K562 (cell line): ENCODE results near the gene CBFA2T3. TPM values are rescaled to one million over a fixed set of nuclear protein-coding genes. Genes with fewer than 3 reads are reported as not detected.
"Not testable (repeated sequence)": the region's sequence is repeated elsewhere in the genome, so short reads cannot be mapped to it uniquely, and the experiment has no call there.

ENCODE experiments used
- ATAC-seq: fragments of 200-7000 bp; cut with Tn5 transposase; 3 replicates; pipeline ENCODE4 v1.9.1; 2020; ENCODE audit warnings: moderate library complexity
- BruUV-seq: library from RNA; stranded (reverse); fragments of 400-500 nt; replicated peaks from 2 replicates; lab custom pipeline; 2021; lab: Mats Ljungman, UMichigan
- CTCF ChIA-PET: fragments of 300-600 bp; formaldehyde crosslinking; extraction: SDS; loops from one replicate; lab custom pipeline; 2021; ENCODE audit warnings: low intra/inter-chr PET ratio; lab: Yijun Ruan, JAX
- POLR2A ChIA-PET: fragments of 300-600, 350-650 bp; sonication (Branson Sonifier 250); formaldehyde crosslinking; extraction: SDS; loops from one replicate; lab custom pipeline; 2021; ENCODE audit warnings: antibody characterized with exemption, inconsistent platforms; lab: Yijun Ruan, JAX
- DNase-seq, 4 experiments: peaks; one replicate each; pipeline versions ENCODE4 v3.0.0 to v3.0.0-alpha.2; 2011 to 2018; ENCODE audit warnings: low spot score in 3 of 4, mixed read lengths in 3 of 4; ENCODE audit errors: extremely low read depth in 1 of 4
- FAIRE-seq: peaks from 2 replicates; lab custom pipeline; 2011; peaks lifted over from hg19 to GRCh38; lab: Jason Lieb, UNC
- H2AFZ ChIP-seq: 2 replicates; pipeline ENCODE4 v1.6.0; 2011; ENCODE audit warnings: low read depth, low read length, control low read depth, inconsistent platforms
- H3K27ac ChIP-seq: fragments of 200-600 bp; 3 replicates; pipeline ENCODE4 v1.8.0; 2011; ENCODE audit warnings: low read depth, mild to moderate bottlenecking, control low read depth, inconsistent platforms, low read length, moderate library complexity, mixed read lengths; ENCODE audit errors: extremely low read depth
- H3K27me3 ChIP-seq, 2 experiments: fragments of 300-600 bp in 1 of 2; 2 replicates in 1 of 2; 3 replicates in 1 of 2; pipeline versions ENCODE4 v1.6.0 to v1.8.0; 2011; ENCODE audit warnings: inconsistent platforms in 2 of 2, low read length in 2 of 2, mild to moderate bottlenecking in 1 of 2, mixed read lengths in 1 of 2, moderate library complexity in 1 of 2; ENCODE audit not compliant: control insufficient read depth in 2 of 2, insufficient read depth in 2 of 2
- H3K36me3 ChIP-seq: fragments of 300-600 bp; 3 replicates; pipeline ENCODE4 v1.8.0; 2011; ENCODE audit warnings: mild to moderate bottlenecking, low read length, inconsistent platforms; ENCODE audit not compliant: control insufficient read depth, insufficient read depth
- H3K4me1 ChIP-seq, 2 experiments: fragments of 200-600 bp in 1 of 2; replicated peaks in 1 of 2; 2 replicates in 1 of 2; 3 replicates in 1 of 2; pipeline versions ENCODE4 v1.5.1 to v1.8.0; 2011; ENCODE audit warnings: inconsistent platforms in 2 of 2, low read length in 2 of 2, mild to moderate bottlenecking in 1 of 2, mixed read lengths in 1 of 2, moderate library complexity in 1 of 2; ENCODE audit not compliant: control insufficient read depth in 2 of 2, insufficient read depth in 2 of 2
- H3K4me2 ChIP-seq: 2 replicates; pipeline ENCODE4 v1.6.1; 2011; ENCODE audit warnings: low read length, control low read depth, inconsistent platforms, mixed read lengths; ENCODE audit not compliant: insufficient read depth
- H3K4me3 ChIP-seq: fragments of 200-600 bp; sonication (generic), shearing (Covaris generic); 2 replicates; pipeline ENCODE4 v1.5.1; 2016; ENCODE audit warnings: control low read depth, inconsistent platforms
- H3K79me2 ChIP-seq: fragments of 200-600 bp; 3 replicates; pipeline ENCODE4 v1.8.0; 2011; ENCODE audit warnings: low read length, inconsistent platforms; ENCODE audit not compliant: control insufficient read depth, insufficient read depth
- H3K9ac ChIP-seq, 2 experiments: 2 replicates each; pipeline versions ENCODE4 v1.6.0 to v1.6.1; 2011; ENCODE audit warnings: low read depth in 2 of 2, low read length in 2 of 2, control low read depth in 1 of 2, inconsistent platforms in 1 of 2, mild to moderate bottlenecking in 1 of 2, mixed read lengths in 1 of 2; ENCODE audit not compliant: insufficient read depth in 1 of 2
- H3K9me1 ChIP-seq: one replicate; pipeline ENCODE4 v1.6.0; 2011; ENCODE audit warnings: inconsistent platforms, mild to moderate bottlenecking, low read length, moderate library complexity; ENCODE audit not compliant: control insufficient read depth, insufficient read depth
- H3K9me3 ChIP-seq: replicated peaks from 2 replicates; pipeline ENCODE4 v1.5.1; 2011; ENCODE audit warnings: low read depth, low read length, inconsistent platforms; ENCODE audit not compliant: control insufficient read depth, insufficient read depth
- H4K20me1 ChIP-seq: replicated peaks from 2 replicates; pipeline ENCODE4 v1.6.1; 2011; ENCODE audit warnings: low read length, inconsistent platforms, mixed read lengths; ENCODE audit not compliant: control insufficient read depth, insufficient read depth
- ETV1 ChIP-seq: fragments of 450-650 bp; conservative IDR thresholded peaks from 2 replicates; pipeline ENCODE4 v1.6.1; 2016; ENCODE audit warnings: missing genetic modification characterization, control low read depth, low read depth, missing compliant biosample characterization
- FOXM1 ChIP-seq, 2 experiments: fragments of 450-650 bp in 1 of 2; sonication (generic) in 1 of 2; formaldehyde crosslinking in 1 of 2; IDR thresholded peaks; 2 replicates each; pipeline versions ENCODE4 v1.6.1 to v1.9.0; 2017 to 2022; ENCODE audit warnings: low read depth in 2 of 2, mild to moderate bottlenecking in 2 of 2, missing genetic modification reagents in 1 of 2, moderate library complexity in 1 of 2
- HOXB6 ChIP-seq: fragments of 250-450 bp; sonication (Bioruptor Pico); IDR thresholded peaks from 2 replicates; pipeline ENCODE4 v1.5.1; 2022; ENCODE audit warnings: mild to moderate bottlenecking, borderline replicate concordance
- LARP7 ChIP-seq: fragments of 450-650 bp; IDR thresholded peaks from 2 replicates; pipeline ENCODE4 v1.6.1; 2016
- NR3C1 ChIP-seq: sonication (generic); formaldehyde crosslinking; IDR thresholded peaks from 2 replicates; pipeline ENCODE4 v1.8.1; 2022; ENCODE audit warnings: missing genetic modification reagents
- PHTF2 ChIP-seq: fragments of 250-450 bp; sonication (Bioruptor Pico); IDR thresholded peaks from 2 replicates; pipeline ENCODE4 v1.5.0; 2021; ENCODE audit warnings: mild to moderate bottlenecking
- STAT6 ChIP-seq: sonication (generic); formaldehyde crosslinking; IDR thresholded peaks from 2 replicates; pipeline ENCODE4 v1.8.1; 2023; ENCODE audit warnings: mild to moderate bottlenecking, missing genetic modification reagents
- ZBTB33 ChIP-seq: sonication (generic); formaldehyde crosslinking; IDR thresholded peaks from 2 replicates; pipeline ENCODE4 v1.8.1; 2023; ENCODE audit warnings: mild to moderate bottlenecking, missing genetic modification reagents
- ZBTB7A ChIP-seq: IDR thresholded peaks from 2 replicates; pipeline ENCODE4 v1.6.1; 2011; ENCODE audit warnings: low read depth, mild to moderate bottlenecking, low read length, moderate library complexity, borderline replicate concordance; ENCODE audit not compliant: control insufficient read depth
- ZNF165 ChIP-seq: fragments of 250-450 bp; sonication (Bioruptor Pico); IDR thresholded peaks from 2 replicates; pipeline ENCODE4 v1.4.0; 2020; ENCODE audit warnings: borderline replicate concordance
- ZNF232 ChIP-seq: sonication (generic); formaldehyde crosslinking; IDR thresholded peaks from 2 replicates; pipeline ENCODE4 v1.8.0; 2022; ENCODE audit warnings: mild to moderate bottlenecking, missing genetic modification reagents
- ZNF561 ChIP-seq: fragments of 450-650 bp; formaldehyde crosslinking; conservative IDR thresholded peaks from 2 replicates; pipeline ENCODE4 v1.4.0; 2020; ENCODE audit warnings: mild to moderate bottlenecking, moderate library complexity
- ZNF785 ChIP-seq: fragments of 250-450 bp; sonication (Bioruptor Pico); IDR thresholded peaks from 2 replicates; pipeline ENCODE4 v1.4.0; 2020; ENCODE audit warnings: mild to moderate bottlenecking
- WGBS: fragments of 100-300 bp; shearing (Covaris generic); methylation state at CpG from one replicate; pipeline ENCODE4 v1.1.6; 2016; ENCODE audit warnings: low coverage, mixed read lengths; ENCODE audit not compliant: insufficient coverage; ENCODE audit errors: missing lambda C conversion rate; 5-methylcytosine and 5-hydroxymethylcytosine counted together
- in situ Hi-C: fragments of 300-500 bp; cut with MboI; formaldehyde crosslinking; loops from 4 replicates; pipeline ENCODE4 v1.15.0; 2018; ENCODE audit warnings: inconsistent platforms, mixed read lengths
- intact Hi-C: fragments of 100-400 bp; cut with micrococcal nuclease; formaldehyde crosslinking; loops from 2 replicates; pipeline ENCODE4 v1.14.2; 2022
- polyA plus RNA-seq, 8 experiments: library from polyadenylated mRNA; depleted of rRNA in 4 of 8; stranded (reverse) in 5 of 8; unstranded in 3 of 8; fragments of >200 nt; fragmentation: Nextera tagmentation in 2 of 8; fragmentation: Illumina TruSeq in 1 of 8; extraction: Ambion mirVana in 2 of 8; extraction: Trizol in 1 of 8; gene quantifications; 2 replicates each; pipeline versions ENCODE4 v1.2.1 to v1.2.3, GENCODE V29; 2011 to 2014; ENCODE audit warnings: inconsistent platforms in 1 of 8, missing spikeins in 1 of 8
- total RNA-seq, 7 experiments: library from RNA; depleted of rRNA in 6 of 7; stranded (reverse); fragments of >200 nt in 6 of 7; fragmentation: Illumina TruSeq in 2 of 7; extraction: Trizol in 2 of 7; gene quantifications; 2 replicates each; pipeline versions ENCODE4 v1.2.1 to v1.2.3, GENCODE V29; 2011 to 2021; ENCODE audit warnings: low replicate concordance in 1 of 7

The CBFA2T3 gene
- total and polyA plus RNA-seq, 9 of the 15 experiments (the other 6 are each of a cell fraction or from before 2014, with no cell fraction given) = 2.3 to 145 (median 6.7) TPM

GRCh38 chr16:89009343-89010209 is 32.6 kb upstream of the CBFA2T3 start (continued):
- no peak for TF ChIP-seq ETV1 (tag)
- TF ChIP-seq LARP7 = 0 out of 2 replicates have a peak, but pooled peaks have one; percentile 61
- TF ChIP-seq ZBTB7A = no peak
- no peak for TF ChIP-seq ZBTB33 (CRISPR knock-in tag)
- TF ChIP-seq ZNF165 (CRISPR knock-in tag) = no peak
- no peak for TF ChIP-seq ZNF561
- TF ChIP-seq HOXB6 (CRISPR knock-in tag) = no peak
- no peak for TF ChIP-seq NR3C1 (CRISPR knock-in tag)
- no peak for TF ChIP-seq STAT6 (CRISPR knock-in tag)
- peak; percentile 67; the same call in 1 of the 2 replicates for TF ChIP-seq ZNF232 (CRISPR knock-in tag)
- no peak for TF ChIP-seq ZNF785 (CRISPR knock-in tag)
- no peak for TF ChIP-seq PHTF2
- no peak for TF ChIP-seq FOXM1 (IDR thresholded peaks at IDR 0.05; ENCODE audit: low read depth)
- TF ChIP-seq FOXM1 (CRISPR knock-in tag; IDR thresholded peaks at IDR 0.05; ENCODE audit: low read depth) = no peak

GRCh38 chr16:89008796-89009195 is 31.8 kb upstream of the CBFA2T3 start:
- in situ Hi-C loops, DNase-seq, ATAC-seq, H3K27ac ChIP-seq, BruUV-seq, H3K36me3 ChIP-seq, H3K4me2 ChIP-seq, H3K9me3 ChIP-seq, H3K79me2 ChIP-seq, H3K9ac ChIP-seq, H2AFZ ChIP-seq, H3K4me3 ChIP-seq, CTCF ChIA-PET, FAIRE-seq, H3K9me1 ChIP-seq: not testable (repeated sequence)
- peaks cover 0 to 12% of the 10 kb centered on the region in 2 experiments; a peak in 3 of 5 replicates for H3K27me3 ChIP-seq
- peaks cover 10% of the 10 kb centered on the region for H4K20me1 ChIP-seq
- 14% methylated on average over 3 of the region's 4 CpGs for whole genome bisulfite sequencing
- intact Hi-C loops = loop anchor here (10.0 kb wide), 1 partner anchor 194 kb away; the partner anchor contains the start of gene APRT
- H3K4me1 ChIP-seq = peaks cover 8 to 40% of the 10 kb centered on the region in 2 experiments; a peak in 4 of 5 replicates
- POLR2A ChIA-PET = interaction anchor here (0.6 kb wide), 1 partner anchor 38 kb away, joined by 3 read pairs; no protein-coding TSS in a partner anchor
